NCI-H446 treated with DMSO at 0.1 percent for 48 hours (cell line): ENCODE results near the gene NCF2.

Source experiments
- DNase-seq: peaks from one replicate; lab custom pipeline; 2025; lab: John Stamatoyannopoulos, UW

NCF2 gene

DNA sequence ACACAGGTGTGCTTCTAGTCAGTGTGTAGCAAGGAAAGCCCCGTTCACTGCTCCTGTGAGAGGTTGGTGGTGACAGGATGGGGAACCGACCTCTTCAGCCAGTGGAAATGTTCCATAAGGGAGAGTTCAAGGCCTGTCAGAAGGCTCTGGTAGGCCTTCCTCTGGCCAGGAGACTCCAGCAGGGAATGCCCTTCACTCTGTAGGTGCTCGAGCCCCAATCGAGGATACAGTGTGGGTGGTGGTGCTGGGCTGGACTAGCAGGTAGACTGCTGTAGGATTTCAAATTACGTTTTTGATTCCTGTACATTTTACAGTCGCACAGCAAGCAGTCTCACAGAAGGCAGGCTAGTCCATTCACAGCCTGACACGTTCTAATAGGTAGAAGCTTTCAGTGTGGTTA is 37.8 kb downstream of the NCF2 start:
- DNase-seq = no peak

DNA sequence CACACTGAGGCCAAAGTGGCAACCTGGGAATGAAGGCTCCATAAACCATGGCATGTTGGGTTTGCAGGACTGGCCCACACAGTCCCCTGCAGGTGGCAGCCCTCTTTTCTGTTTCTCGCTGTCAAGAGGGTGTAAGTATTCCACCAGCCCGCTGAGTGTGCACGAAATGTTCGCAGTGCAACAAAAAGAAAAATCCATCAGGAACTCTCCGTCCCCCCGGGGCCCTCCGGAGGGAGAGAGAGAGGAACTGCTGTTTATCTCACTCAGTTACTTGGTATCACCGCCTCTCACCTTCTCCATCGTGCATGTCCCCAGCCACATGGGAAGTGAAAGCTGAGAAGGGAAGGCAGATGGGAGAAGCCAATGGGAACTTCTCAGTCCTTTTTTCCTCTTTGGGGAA is 38.3 kb downstream of the NCF2 start:
- no peak for DNase-seq

DNA sequence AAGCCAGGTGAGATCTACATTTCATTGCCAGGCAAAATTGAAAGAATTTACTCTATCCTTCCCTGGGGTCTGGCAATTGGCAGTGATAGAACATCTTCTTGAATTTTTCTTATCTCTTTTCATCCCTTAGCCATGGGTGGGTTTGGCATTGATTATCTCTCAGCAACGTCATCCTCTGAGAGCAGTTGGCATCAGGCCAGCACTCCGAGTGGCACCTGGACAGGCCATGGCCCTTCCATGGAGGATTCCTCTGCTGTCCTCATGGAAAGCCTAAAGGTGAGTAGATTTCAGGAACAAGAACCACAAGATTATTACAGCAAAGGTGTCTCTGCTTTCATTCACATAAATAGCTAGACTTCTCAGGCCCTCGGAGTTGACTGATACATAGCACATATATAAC is 39.3 kb downstream of the NCF2 start:
- DNase-seq = no peak

- no peak for DNase-seq
Observed at GRCh38 chr1:183548116-183548515, 42.1 kb downstream of the NCF2 start.

DNA sequence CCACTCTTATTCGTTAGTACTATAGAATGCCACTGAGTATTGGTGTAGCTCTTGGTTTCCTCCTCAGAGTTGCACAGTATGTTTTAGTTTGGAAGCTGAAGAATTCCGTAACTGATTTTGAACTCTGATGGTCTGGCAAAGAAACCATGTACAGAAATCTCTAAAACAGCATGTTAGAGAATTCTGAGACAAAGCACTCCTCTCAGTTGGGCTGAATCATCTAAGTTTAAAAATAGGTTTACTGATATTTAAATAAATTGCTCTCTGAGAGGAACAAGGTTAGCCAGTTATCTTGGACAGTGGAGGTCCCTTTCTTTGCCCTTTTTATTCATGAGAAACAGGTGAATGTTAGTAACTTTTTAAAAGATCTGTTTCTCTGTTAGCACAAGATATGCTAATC is 43.8 kb downstream of the NCF2 start:
- DNase-seq = no peak

GRCh38 chr1:183544598-183545297 is 45.5 kb downstream of the NCF2 start:
- DNase-seq = no peak

DNA sequence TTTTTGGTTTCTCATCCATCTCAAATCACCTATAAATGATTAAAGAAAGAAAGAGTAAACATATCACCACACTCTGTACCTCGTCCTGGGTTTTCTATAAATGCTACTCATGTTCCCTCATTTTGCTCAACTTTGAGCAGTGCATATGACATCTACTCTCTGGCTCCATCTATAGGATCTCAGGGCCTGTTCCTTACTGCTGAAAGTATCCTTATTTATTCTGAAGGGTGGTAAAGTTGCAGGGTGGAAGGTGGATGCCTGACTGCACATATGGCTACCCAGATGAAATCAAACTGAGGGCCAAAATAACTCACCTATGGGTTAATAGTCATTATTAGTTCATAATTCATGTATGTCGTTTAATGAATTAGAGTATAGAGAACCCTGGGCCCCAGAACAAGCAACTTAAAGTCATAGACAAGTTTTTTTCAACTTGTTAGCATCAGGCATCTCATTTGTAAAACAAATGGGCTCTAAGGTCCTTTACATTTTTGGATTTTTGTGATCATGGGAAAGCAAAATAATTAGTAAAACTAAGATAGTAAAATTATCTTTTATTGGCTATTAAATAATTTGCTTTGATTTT is 46.5 kb downstream of the NCF2 start:
- DNase-seq = peak; percentile 60

GRCh38 chr1:183537405-183537804 is 52.9 kb downstream of the NCF2 start:
- no peak for DNase-seq

GRCh38 chr1:183533617-183534174 is 56.6 kb downstream of the NCF2 start:
- no peak for DNase-seq

DNA sequence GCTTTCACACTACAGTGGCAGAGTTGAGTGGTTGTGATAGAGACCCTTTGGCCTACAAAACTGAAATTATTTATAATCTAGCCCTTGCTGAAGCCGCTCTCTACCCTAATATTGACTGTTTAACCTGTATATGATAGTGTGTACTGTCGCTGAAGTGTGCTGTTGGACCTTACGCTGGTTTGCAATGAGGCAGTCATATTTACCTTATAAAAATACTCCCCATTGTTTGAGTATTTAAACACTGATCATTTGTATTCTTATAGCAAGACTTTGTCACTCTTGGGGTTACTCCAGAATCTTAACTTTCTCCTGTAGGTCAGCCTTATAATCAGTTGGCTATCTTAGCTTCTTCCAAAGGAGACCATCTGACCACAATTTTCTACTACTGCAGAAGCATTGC is 61.7 kb downstream of the NCF2 start:
- no peak for DNase-seq

GRCh38 chr1:183522104-183522503 is 68.2 kb downstream of the NCF2 start:
- no peak for DNase-seq

DNA sequence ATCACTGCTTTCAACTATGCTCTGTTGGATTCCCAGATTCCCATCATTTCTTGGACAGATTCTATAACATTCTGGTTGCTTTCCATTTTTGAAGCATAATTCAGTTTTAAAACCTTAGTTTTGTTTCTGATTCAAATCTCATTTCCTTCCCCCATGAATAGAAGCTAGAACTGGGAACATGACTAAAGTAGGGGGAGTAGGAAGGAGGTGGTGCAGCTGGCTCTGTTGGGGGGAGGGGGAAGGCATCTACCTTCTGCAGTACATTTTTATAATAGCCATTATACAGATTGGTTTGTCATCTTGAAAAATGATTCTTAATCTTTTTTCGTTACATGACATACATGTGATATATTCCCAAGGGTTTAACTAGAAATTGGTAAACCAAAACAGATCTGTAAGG is 69.9 kb downstream of the NCF2 start:
- no peak for DNase-seq

GRCh38 chr1:183517401-183517800 is 72.9 kb downstream of the NCF2 start:
- no peak for DNase-seq

DNA sequence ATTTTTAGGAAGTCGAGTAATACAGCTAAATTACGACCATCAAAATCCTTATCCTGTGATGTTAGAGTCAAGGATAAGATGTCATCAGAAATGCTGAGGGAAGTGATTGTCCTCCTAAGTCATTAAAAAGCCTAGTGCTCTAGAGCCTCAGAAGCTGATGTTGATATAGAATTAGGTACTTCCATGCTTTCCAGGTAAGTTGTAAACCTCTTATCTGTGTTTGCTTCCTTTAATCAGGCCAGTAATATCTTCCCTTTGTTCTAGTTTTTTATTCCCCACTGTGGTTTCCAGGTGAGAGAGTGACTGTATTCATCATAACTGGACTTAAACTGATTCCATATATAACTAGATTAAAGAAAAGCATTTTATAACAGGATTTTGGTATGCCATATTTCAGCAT is 73.5 kb downstream of the NCF2 start:
- no peak for DNase-seq

DNA sequence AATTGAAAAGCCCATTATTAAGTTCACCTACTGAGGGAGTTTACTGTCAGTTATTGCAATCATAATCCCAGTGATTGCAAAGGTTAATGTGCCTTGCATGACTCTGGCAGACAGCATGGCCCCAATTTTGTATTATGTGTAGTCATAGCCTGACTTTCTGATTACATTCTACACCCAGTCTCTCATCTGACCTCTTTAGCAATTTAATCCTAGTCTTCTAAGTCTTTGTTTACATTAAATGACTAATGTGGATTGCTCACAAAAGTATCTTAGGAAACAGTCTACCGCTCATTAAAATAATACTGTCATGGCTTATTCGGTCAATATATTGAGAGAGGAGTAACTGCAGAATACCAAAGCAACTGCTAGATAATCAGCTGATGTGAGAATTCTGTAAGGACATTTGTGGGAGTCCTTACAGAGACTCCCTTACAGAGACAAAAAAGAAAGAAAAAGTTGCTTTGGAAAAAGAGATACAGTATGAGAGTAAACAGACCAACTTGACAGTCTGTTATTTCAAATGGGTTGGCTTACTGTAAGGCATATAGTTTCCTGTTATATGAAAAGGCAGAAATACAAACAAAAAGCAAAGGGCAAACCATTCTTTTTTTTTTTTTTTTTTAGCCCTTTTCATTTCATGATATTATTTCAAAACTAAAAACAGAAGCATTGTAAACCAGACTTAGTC is 75.1 kb downstream of the NCF2 start:
- DNase-seq = no peak

DNA sequence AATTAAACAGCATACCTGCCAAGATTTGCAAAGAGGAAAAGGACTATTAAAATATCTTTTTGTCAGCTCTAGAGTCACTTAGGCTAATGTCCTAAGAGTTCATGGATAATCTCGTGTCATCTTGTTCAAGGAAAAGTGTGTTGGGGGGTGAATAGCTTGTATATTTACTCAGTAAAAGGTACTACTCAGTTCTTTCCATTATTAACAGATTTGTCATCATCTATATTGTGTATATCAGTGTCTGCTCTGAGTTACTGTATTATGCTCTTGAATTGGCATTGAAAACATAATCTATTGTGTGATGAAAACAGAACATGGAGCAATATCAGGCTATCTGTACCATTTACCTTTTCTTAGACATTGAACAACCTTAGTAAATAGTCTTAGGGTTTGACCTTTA is 76.0 kb downstream of the NCF2 start:
- DNase-seq = no peak

DNA sequence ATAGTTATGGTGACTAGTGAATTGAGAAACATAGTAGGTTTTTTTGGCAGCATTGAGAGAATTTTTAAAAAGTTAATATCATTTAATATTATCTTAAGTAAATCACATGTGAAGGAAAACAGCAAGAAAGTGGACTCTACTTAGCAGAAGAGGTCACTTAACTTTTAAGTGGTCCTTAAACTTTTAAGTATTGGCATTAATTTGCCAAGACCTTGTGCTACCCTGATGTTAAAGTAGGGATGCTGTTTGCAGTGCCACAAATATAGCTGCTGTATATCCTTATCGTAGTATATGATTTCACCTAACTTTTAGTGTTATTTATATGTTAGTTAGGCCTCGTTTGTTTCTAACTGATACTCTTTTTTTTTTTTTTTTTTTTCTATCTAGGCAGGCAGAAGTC is 77.8 kb downstream of the NCF2 start:
- DNase-seq = no peak

GRCh38 chr1:183508694-183509093 is 81.6 kb downstream of the NCF2 start:
- DNase-seq = no peak

DNA sequence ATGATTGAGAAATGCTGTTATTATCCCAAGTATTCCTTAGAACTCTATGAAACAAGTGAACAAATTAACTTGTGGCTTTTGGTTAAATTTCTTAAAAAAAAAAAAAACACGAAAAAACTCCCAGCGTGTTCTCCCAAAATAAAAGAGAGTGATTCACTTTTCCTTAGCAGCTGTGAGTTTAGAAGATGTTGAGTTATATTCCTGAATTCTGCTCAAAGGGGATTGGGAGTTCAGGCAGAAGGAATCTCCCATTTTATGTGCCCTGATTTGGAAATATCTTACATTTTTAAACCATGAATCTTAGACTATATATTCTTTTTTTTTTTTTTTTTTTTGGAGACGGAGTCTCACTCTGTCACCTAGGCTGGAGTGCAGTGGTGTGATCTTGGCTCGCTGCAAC is 83.7 kb downstream of the NCF2 start:
- no peak for DNase-seq
